Fibroblast of lung (primary cell): ENCODE data around the gene TMEM106C.

ENCODE experiments used
- EZH2 ChIP-seq: IDR thresholded peaks from 2 replicates; pipeline ENCODE4 v1.5.1; 2012; ENCODE audit warnings: low read length, control low read depth, mild to moderate bottlenecking; ENCODE audit errors: missing control alignments
- TF ChIP-seq, protein P1 (sequence below), 2 donors: IDR thresholded peaks in 1 of 2; conservative IDR thresholded peaks in 1 of 2; 1 replicate in 1 of 2; 2 replicates in 1 of 2; pipeline ENCODE4 v1.5.1; 2011 to 2012; ENCODE audit warnings: low read length in 2 of 2, control low read depth in 1 of 2, inconsistent platforms in 1 of 2, low read depth in 1 of 2, mild to moderate bottlenecking in 1 of 2

GRCh38 chr12:48008950-48009349 is 45.6 kb downstream of the TMEM106C start:
- TF ChIP-seq, protein P1, sequence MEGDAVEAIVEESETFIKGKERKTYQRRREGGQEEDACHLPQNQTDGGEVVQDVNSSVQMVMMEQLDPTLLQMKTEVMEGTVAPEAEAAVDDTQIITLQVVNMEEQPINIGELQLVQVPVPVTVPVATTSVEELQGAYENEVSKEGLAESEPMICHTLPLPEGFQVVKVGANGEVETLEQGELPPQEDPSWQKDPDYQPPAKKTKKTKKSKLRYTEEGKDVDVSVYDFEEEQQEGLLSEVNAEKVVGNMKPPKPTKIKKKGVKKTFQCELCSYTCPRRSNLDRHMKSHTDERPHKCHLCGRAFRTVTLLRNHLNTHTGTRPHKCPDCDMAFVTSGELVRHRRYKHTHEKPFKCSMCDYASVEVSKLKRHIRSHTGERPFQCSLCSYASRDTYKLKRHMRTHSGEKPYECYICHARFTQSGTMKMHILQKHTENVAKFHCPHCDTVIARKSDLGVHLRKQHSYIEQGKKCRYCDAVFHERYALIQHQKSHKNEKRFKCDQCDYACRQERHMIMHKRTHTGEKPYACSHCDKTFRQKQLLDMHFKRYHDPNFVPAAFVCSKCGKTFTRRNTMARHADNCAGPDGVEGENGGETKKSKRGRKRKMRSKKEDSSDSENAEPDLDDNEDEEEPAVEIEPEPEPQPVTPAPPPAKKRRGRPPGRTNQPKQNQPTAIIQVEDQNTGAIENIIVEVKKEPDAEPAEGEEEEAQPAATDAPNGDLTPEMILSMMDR (conservative IDR thresholded peaks at IDR 0.05 in 1 of 2, IDR thresholded peaks at IDR 0.05 in 1 of 2; ENCODE audit: low read depth in 1 of 2, low read length in 2 of 2): no peak
- no peak for TF ChIP-seq EZH2
